Stimulated activated CD4-positive, alpha-beta T cell treated with anti-CD3 and anti-CD28 coated beads, Interleukin-15, amount 100 ng/mL, for 48 hours (primary cell): Measurements from ENCODE around the gene GNPTG.
A peak's percentile ranks its signal among the peaks of the same experiment; 100 is the strongest.

Experiments used
- DNase-seq, 2 donors: peaks; one replicate each; pipeline ENCODE4 v3.0.0-alpha.2; 2020; ENCODE audit warnings: low read depth in 2 of 2

GNPTG gene

GRCh38 chr16:1394367-1394951 lies 42.7 kb downstream of the GNPTG start:
- no peak for DNase-seq

DNA sequence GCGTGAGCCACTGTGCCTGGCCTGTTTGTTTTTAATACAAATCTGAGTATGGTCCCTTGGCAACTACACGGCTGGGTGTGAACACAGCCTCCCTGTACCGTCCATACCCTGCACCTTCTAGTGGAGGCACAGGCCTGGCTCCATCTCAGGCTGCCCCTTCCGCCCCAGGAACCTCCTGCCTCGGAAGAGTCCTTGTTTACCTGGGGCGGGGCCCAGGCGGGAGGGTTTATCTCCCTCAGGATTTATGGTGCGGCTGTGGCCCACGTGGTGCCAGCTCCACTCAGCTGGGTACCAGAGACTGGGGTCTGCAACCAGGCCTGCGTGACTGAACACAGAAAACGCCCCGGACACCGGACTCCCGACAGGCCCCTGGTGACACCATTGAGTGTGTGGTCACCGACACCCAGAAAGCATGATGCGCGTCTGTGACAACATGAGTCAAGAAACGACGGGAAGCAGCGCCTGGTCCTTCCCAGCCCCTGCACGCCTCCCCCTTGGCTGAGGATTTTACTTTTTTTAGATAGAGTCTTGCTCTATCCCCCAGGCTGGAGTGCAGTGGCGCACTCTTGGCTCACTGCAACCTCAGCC lies 43.8 kb downstream of the GNPTG start:
- DNase-seq: no peak

- DNase-seq: no peak
Measured at GRCh38 chr16:1397779-1398178, 46.0 kb downstream of the GNPTG start.

GRCh38 chr16:1398351-1398750 lies 46.6 kb downstream of the GNPTG start:
- no peak for DNase-seq

DNA sequence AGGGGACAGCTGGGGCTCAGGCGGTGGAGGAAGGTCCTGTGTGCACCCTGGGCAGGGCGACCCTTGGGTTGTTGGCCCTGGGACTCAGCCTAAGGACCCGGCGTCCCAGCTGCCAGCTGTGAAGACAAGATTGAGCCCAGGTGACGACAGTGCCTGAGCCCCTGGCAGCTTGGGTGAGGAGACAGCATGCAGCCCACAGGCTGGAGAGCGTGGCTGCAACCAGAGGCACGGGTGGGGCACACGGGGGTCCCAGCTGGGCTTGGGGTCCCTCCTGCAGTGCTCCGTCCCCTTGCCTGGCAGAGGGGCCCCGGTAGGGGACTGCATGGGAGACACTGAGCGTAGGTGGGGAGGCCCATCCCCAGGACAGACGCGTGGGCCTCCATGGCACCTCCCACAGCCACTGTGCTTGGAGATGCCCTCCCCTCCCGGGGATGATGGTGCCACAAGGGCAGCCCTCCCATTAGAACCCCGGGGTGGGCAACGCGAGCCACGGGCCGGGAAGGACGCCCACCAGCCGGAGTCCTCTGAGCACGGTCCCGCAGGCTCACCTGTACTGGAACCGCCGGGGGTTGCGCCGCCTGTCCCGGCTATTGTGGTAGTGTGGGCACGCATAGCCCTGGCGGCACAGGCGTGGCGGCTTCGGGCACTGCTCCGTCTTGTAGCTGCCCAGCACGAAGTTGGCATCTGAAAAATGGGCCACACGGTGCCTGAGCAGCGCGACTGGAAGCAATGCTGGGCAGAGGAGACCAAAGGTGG lies 47.3 kb downstream of the GNPTG start:
- DNase-seq: no peak

DNA sequence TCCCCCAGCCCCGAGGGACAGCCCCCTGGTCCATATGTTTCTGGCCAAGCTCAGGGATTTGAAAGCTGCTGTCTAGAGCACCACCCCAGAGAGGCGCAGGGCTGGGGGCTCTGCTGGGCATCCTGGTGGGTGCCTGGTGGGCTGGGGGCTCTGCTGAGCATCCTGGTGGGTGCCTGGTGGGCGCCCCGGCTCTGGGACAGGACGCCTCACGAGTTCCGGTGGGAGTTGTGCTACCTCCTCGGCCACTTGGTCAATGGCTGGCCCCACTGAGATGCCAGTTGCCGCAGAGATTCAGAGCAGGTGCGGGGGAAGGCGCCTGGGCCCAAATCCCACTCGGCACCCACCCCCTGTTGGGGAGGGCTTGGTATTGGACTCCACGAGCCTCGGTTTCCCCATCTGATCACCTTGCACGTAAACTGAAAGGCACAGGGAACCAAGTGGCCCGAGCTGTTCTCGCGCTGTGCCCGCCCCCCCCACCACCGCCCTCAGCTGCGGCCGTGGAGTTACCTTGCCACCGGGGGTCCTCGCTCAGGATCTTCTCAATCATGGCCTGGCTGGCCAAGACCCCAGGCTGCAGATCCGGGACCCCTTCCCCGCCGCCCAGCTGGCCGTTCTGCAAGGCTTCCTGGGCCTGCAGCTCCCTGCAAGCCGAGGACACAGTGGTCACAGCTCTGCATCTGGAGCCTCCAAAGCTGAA lies 49.5 kb downstream of the GNPTG start:
- DNase-seq: no peak

GRCh38 chr16:1401758-1402154 lies 50.0 kb downstream of the GNPTG start:
- DNase-seq: no peak

- no peak for DNase-seq
Measured at GRCh38 chr16:1403036-1403435, 51.3 kb downstream of the GNPTG start.

- no peak for DNase-seq
Measured at GRCh38 chr16:1403733-1404132, 52.0 kb downstream of the GNPTG start.

GRCh38 chr16:1407753-1408152 lies 56.0 kb downstream of the GNPTG start:
- no peak for DNase-seq

DNA sequence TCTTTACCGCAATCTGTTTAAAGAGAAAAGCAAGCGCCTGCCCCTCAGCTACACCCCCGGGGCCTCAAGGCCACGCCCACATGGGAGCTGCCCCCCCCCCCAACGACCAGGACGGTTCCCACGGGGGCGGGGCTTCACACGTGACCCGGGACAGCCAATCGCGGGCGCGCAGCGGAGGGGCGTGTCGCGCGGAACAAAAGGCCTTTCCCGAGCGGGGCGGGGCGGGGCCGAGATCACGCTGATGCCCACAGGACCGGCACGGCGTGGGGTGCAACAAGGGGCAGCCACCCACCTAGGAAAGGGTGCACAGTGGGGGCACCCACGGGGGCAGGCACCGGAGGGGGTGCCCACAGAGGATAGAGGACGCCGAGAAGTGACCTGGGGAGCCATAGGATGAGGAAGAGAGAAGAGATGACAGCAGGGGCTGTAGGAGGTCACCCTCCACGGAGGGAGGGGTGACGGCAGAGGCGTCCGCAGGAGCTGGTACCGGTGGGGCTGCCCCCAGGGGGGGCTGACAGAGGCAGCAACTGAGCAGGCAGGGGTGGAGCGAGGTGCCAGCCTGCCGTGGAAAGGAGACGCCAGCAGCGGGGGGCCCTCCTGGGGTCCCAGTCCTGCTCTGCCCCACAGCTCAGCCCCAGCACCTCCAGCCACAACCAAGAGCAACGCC lies 56.6 kb downstream of the GNPTG start:
- DNase-seq: peak; percentile 85 to 91

- no peak for DNase-seq
Measured at GRCh38 chr16:1412847-1413246, 61.1 kb downstream of the GNPTG start.
